Ishikawa (cell line): ENCODE data around the gene GADD45B.

ENCODE experiments used
- FOXM1 ChIP-seq: IDR thresholded peaks from 2 replicates; pipeline ENCODE4 v1.6.1; 2012; ENCODE audit warnings: low read depth, borderline replicate concordance
- RAD21 ChIP-seq: IDR thresholded peaks from 2 replicates; pipeline ENCODE4 v1.6.1; 2012; ENCODE audit warnings: low read depth
- TAF1 ChIP-seq: IDR thresholded peaks from 2 replicates; pipeline ENCODE4 v1.6.1; 2012; ENCODE audit warnings: low read depth, mild to moderate bottlenecking
- TCF12 ChIP-seq: IDR thresholded peaks from 2 replicates; pipeline ENCODE4 v1.6.1; 2012; ENCODE audit warnings: low read depth
- TEAD4 ChIP-seq: IDR thresholded peaks from 2 replicates; pipeline ENCODE4 v1.6.1; 2012
- TF ChIP-seq, protein P1 (sequence below): IDR thresholded peaks from 2 replicates; pipeline ENCODE4 v1.6.1; 2012; ENCODE audit warnings: low read depth, mild to moderate bottlenecking
- TF ChIP-seq, protein P2 (sequence below): IDR thresholded peaks from 2 replicates; pipeline ENCODE4 v1.6.1; 2012

Gene GADD45B

DNA sequence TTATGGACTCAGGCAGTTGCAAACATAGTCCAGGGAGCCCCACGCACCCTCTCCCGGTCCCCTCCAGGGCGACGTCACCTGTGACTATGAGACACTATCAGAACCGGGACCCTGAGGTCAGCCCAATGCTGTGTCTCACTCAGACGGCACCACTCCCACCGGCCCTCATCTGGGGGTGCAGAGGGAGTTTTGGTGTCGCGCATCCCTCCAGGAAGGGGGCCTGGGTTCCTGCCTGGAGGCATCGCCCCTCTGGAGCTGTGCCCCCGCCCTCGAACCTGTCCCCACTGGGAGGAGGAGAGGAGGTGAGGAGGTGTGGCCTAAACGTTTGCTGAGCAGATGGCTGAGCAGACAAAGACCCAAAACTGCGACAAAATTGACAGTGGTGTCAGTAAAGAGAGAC lies 51.2 kb downstream of the GADD45B start:
- TF ChIP-seq, protein P1, sequence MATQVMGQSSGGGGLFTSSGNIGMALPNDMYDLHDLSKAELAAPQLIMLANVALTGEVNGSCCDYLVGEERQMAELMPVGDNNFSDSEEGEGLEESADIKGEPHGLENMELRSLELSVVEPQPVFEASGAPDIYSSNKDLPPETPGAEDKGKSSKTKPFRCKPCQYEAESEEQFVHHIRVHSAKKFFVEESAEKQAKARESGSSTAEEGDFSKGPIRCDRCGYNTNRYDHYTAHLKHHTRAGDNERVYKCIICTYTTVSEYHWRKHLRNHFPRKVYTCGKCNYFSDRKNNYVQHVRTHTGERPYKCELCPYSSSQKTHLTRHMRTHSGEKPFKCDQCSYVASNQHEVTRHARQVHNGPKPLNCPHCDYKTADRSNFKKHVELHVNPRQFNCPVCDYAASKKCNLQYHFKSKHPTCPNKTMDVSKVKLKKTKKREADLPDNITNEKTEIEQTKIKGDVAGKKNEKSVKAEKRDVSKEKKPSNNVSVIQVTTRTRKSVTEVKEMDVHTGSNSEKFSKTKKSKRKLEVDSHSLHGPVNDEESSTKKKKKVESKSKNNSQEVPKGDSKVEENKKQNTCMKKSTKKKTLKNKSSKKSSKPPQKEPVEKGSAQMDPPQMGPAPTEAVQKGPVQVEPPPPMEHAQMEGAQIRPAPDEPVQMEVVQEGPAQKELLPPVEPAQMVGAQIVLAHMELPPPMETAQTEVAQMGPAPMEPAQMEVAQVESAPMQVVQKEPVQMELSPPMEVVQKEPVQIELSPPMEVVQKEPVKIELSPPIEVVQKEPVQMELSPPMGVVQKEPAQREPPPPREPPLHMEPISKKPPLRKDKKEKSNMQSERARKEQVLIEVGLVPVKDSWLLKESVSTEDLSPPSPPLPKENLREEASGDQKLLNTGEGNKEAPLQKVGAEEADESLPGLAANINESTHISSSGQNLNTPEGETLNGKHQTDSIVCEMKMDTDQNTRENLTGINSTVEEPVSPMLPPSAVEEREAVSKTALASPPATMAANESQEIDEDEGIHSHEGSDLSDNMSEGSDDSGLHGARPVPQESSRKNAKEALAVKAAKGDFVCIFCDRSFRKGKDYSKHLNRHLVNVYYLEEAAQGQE = no peak
- TF ChIP-seq, protein P2, sequence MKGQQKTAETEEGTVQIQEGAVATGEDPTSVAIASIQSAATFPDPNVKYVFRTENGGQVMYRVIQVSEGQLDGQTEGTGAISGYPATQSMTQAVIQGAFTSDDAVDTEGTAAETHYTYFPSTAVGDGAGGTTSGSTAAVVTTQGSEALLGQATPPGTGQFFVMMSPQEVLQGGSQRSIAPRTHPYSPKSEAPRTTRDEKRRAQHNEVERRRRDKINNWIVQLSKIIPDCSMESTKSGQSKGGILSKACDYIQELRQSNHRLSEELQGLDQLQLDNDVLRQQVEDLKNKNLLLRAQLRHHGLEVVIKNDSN = no peak
- TF ChIP-seq RAD21 (no peak), TCF12 (no peak), FOXM1 (no peak), TEAD4 (no peak)

DNA sequence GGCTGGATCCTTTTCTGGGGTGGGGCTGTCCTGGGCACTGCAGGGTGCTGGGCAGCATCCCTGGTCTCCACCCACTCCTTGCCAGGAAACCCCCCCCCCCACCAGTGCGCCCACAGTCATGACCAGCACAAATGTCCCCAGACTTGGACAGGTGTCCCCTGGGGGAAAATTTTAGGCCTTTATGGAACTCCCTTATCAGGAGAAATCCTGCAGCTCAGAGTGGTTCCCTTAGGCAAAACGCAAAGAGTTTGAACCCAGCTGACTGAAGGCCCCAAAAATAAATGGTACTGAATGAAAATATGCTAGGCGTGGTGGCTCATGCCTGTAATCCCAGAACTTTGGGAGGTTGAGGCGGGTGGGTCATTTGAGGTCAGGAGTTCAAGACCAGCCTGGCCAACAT lies 51.8 kb downstream of the GADD45B start:
- no peak for TF ChIP-seq FOXM1
- TF ChIP-seq TAF1 = no peak
- no peak for TF ChIP-seq TCF12
